HepG2 (cell line): ENCODE results near the gene NOP14. TPM values are rescaled to one million over a fixed set of nuclear protein-coding genes. Genes with fewer than 3 reads are reported as not detected.

Source experiments
- ATAC-seq: fragments of 200-7000 bp; cut with Tn5 transposase; 3 replicates; pipeline ENCODE4 v1.9.1; 2020; ENCODE audit warnings: mild to moderate bottlenecking, moderate library complexity
- BruUV-seq: library from RNA; stranded (reverse); fragments of 400-500 nt; replicated peaks from 2 replicates; lab custom pipeline; 2021; lab: Mats Ljungman, UMichigan
- CTCF ChIA-PET: fragments of 300-600 bp; formaldehyde crosslinking; extraction: SDS; loops from one replicate; lab custom pipeline; 2021; ENCODE audit warnings: low total read pairs, inconsistent platforms, low intra/inter-chr PET ratio; lab: Yijun Ruan, JAX
- POLR2A ChIA-PET: fragments of 350-600 bp; sonication (Branson Sonifier 250); formaldehyde crosslinking; loops from one replicate; lab custom pipeline; 2020; ENCODE audit warnings: antibody characterized with exemption, inconsistent platforms; lab: Yijun Ruan, JAX
- DNase-seq: peaks from one replicate; pipeline ENCODE4 v3.0.0-alpha.2; 2015; ENCODE audit warnings: low spot score
- FAIRE-seq: peaks from 3 replicates; lab custom pipeline; 2011; peaks lifted over from hg19 to GRCh38; lab: Jason Lieb, UNC
- H2AFZ ChIP-seq: one replicate; pipeline ENCODE4 v1.6.1; 2011; ENCODE audit warnings: low read length, inconsistent platforms
- H3K27ac ChIP-seq: fragments of 300-600 bp; 3 replicates; pipeline ENCODE4 v1.8.0; 2011; ENCODE audit warnings: mixed run types, mild to moderate bottlenecking, mixed read lengths, low read length, inconsistent platforms; ENCODE audit not compliant: insufficient read depth; ENCODE audit errors: extremely low read length
- H3K27me3 ChIP-seq, 2 experiments: fragments of 200-600 bp in 1 of 2; 2 replicates in 1 of 2; 3 replicates in 1 of 2; pipeline versions ENCODE4 v1.6.0 to v1.8.0; 2011; ENCODE audit warnings: low read length in 2 of 2, mild to moderate bottlenecking in 2 of 2, moderate library complexity in 2 of 2, inconsistent platforms in 1 of 2; ENCODE audit not compliant: insufficient read depth in 2 of 2, control insufficient read depth in 1 of 2
- H3K36me3 ChIP-seq, 2 experiments: fragments of 200-600 bp in 1 of 2; replicated peaks in 1 of 2; 2 replicates in 1 of 2; 3 replicates in 1 of 2; pipeline versions ENCODE4 v1.5.1 to v1.8.0; 2011; ENCODE audit warnings: low read length in 2 of 2, inconsistent platforms in 1 of 2; ENCODE audit not compliant: insufficient read depth in 2 of 2, control insufficient read depth in 1 of 2
- H3K4me1 ChIP-seq: 2 replicates; pipeline ENCODE4 v1.5.1; 2012; ENCODE audit warnings: low read length, inconsistent platforms; ENCODE audit not compliant: insufficient read depth
- H3K4me2 ChIP-seq: 2 replicates; pipeline ENCODE4 v1.6.0; 2011; ENCODE audit warnings: low read depth, low read length, inconsistent platforms
- H3K4me3 ChIP-seq, 3 experiments: fragments of 200-600 bp in 1 of 3; sonication (generic), shearing (Covaris generic) in 1 of 3; replicated peaks in 1 of 3; 2 replicates each; pipeline ENCODE4 v1.5.1; 2011 to 2016; ENCODE audit warnings: low read length in 3 of 3, inconsistent platforms in 2 of 3, low read depth in 2 of 3, mild to moderate bottlenecking in 2 of 3, control low read depth in 1 of 3, mixed read lengths in 1 of 3; ENCODE audit not compliant: insufficient read depth in 1 of 3
- H3K79me2 ChIP-seq: one replicate; pipeline ENCODE4 v1.6.1; 2011; ENCODE audit warnings: low read length, inconsistent platforms; ENCODE audit not compliant: insufficient read depth
- H3K9ac ChIP-seq: 2 replicates; pipeline ENCODE4 v1.6.0; 2011; ENCODE audit warnings: mild to moderate bottlenecking, low read depth, low read length, inconsistent platforms; ENCODE audit not compliant: insufficient read depth
- H3K9me3 ChIP-seq: 2 replicates; pipeline ENCODE4 v1.5.1; 2012; ENCODE audit warnings: mild to moderate bottlenecking, low read length
- H4K20me1 ChIP-seq: 2 replicates; pipeline ENCODE4 v1.6.0; 2011; ENCODE audit warnings: inconsistent platforms, mild to moderate bottlenecking, low read length, moderate library complexity; ENCODE audit not compliant: insufficient read depth
- AGO2 ChIP-seq: fragments of 200-400 bp; formaldehyde crosslinking; optimal IDR thresholded peaks from 2 replicates; pipeline ENCODE3; 2017; ENCODE audit warnings: mild to moderate bottlenecking, low read depth, low read length, moderate library complexity
- CHD4 ChIP-seq: fragments of 200-600 bp; sonication (generic); IDR thresholded peaks from 2 replicates; pipeline ENCODE4 v1.7.0; 2017; ENCODE audit warnings: mild to moderate bottlenecking, low read length, borderline replicate concordance
- HNRNPL ChIP-seq: fragments of 200-400 bp; formaldehyde crosslinking; IDR thresholded peaks from 2 replicates; pipeline ENCODE4 v1.6.1; 2017; ENCODE audit warnings: mild to moderate bottlenecking, low read depth, low read length
- HOXA3 ChIP-seq: sonication (generic); formaldehyde crosslinking; IDR thresholded peaks from 2 replicates; pipeline ENCODE4 v1.5.0; 2020; ENCODE audit warnings: missing genetic modification reagents
- PCBP1 ChIP-seq: fragments of 200-400 bp; formaldehyde crosslinking; IDR thresholded peaks from 2 replicates; pipeline ENCODE4 v1.6.1; 2017; ENCODE audit warnings: mild to moderate bottlenecking, low read depth, low read length, borderline replicate concordance
- PRPF4 ChIP-seq: fragments of 200-400 bp; formaldehyde crosslinking; IDR thresholded peaks from 2 replicates; pipeline ENCODE4 v1.6.1; 2016; ENCODE audit warnings: low read length, low read depth; ENCODE audit not compliant: poor library complexity, severe bottlenecking
- THAP9 ChIP-seq: sonication (generic); formaldehyde crosslinking; IDR thresholded peaks from 2 replicates; pipeline ENCODE4; 2020; ENCODE audit warnings: missing genetic modification reagents, mild to moderate bottlenecking, borderline replicate concordance
- ZBTB33 ChIP-seq: sonication (generic); formaldehyde crosslinking; IDR thresholded peaks from 2 replicates; pipeline ENCODE4 v1.4.0; 2020; ENCODE audit warnings: missing genetic modification reagents
- ZFP91 ChIP-seq: sonication (generic); formaldehyde crosslinking; IDR thresholded peaks from 2 replicates; pipeline ENCODE4 v1.9.0; 2022; ENCODE audit warnings: missing genetic modification reagents, mild to moderate bottlenecking, borderline replicate concordance
- ZMYM4 ChIP-seq: sonication (generic); formaldehyde crosslinking; IDR thresholded peaks from 2 replicates; pipeline ENCODE4 v1.8.1; 2023; ENCODE audit warnings: mild to moderate bottlenecking, missing genetic modification reagents
- WGBS: methylation state at CpG from one replicate; pipeline ENCODE4 v1.1.6; 2017; ENCODE audit warnings: low lambda C conversion rate; 5-methylcytosine and 5-hydroxymethylcytosine counted together
- in situ Hi-C: cut with HindIII; loops from 2 replicates; pipeline ENCODE4 v1.10.0; 2017; ENCODE audit warnings: low pct_unique_long_range_greater_than_20kb; ENCODE audit not compliant: extremely low pct_ligation_motif_present
- intact Hi-C: fragments of 100-400 bp; cut with micrococcal nuclease; formaldehyde crosslinking; loops from one replicate; pipeline ENCODE4 v1.10.0; 2022; ENCODE audit not compliant: unreplicated experiment
- polyA plus RNA-seq, 8 experiments: library from polyadenylated mRNA; depleted of rRNA in 3 of 8; stranded (reverse) in 7 of 8; unstranded in 1 of 8; fragments of >200 nt; fragmentation: Illumina TruSeq in 4 of 8; extraction: Trizol in 4 of 8; gene quantifications; 2 replicates each; pipeline versions ENCODE4 v1.2.1 to v1.2.3, GENCODE V29; 2011 to 2016; ENCODE audit warnings: low read depth in 4 of 8, missing spikeins in 1 of 8, mixed read lengths in 1 of 8; ENCODE audit not compliant: insufficient read depth in 1 of 8
- total RNA-seq, 5 experiments: library from RNA; depleted of rRNA; stranded (reverse); fragments of >200 nt; fragmentation: Illumina TruSeq; extraction: Trizol; gene quantifications; 2 replicates each; pipeline ENCODE4 v1.2.3, GENCODE V29; 2016; ENCODE audit warnings: low read depth in 1 of 5

The NOP14 gene
- total and polyA plus RNA-seq, 2 of the 13 experiments (the other 11 are each of a cell fraction or from before 2014, with no cell fraction given): 6.9 to 47.9 TPM

- peak; percentile 98 for TF ChIP-seq ZBTB33 (CRISPR knock-in tag)
- TF ChIP-seq PRPF4: peak; percentile 72
- TF ChIP-seq PCBP1: 0 out of 2 replicates have a peak, but pooled peaks have one; percentile 12
- peak; percentile 40 for TF ChIP-seq AGO2
- peak; percentile 95 for TF ChIP-seq CHD4
- TF ChIP-seq ZMYM4 (CRISPR knock-in tag): peak; percentile 6; the same call in 1 of the 2 replicates
Observed at GRCh38 chr4:2955186-2956044, 7.8 kb downstream of the NOP14 start (continued).

- Histone ChIP-seq H3K9ac (no peak overlapping the region), H3K27ac (peak overlapping the region; percentile 38), H3K27me3 (no peaks in the 10 kb centered on the region), H3K4me2 (no peak overlapping the region), H3K79me2 (peaks cover 16% of the 10 kb centered on the region), H2AFZ (no peak overlapping the region), H3K4me3 (no peak overlapping the region), H3K4me1 (peaks cover 33% of the 10 kb centered on the region; the same call in 1 of the 2 replicates), H3K36me3 (peaks cover 32 to 75% of the 10 kb centered on the region in 2 experiments), H3K9me3 (no peaks in the 10 kb centered on the region), H4K20me1 (peaks cover 11% of the 10 kb centered on the region)
- BruUV-seq: no TSS peak
- DNase-seq: no peak
- ChIA-PET POLR2A (interaction anchor here (1.4 to 2.0 kb wide), 2 partner anchors 9 to 19 kb away, joined by 5 to 15 read pairs; partner anchors contain the start of genes GRK4 and NOP14), CTCF (interaction anchor here (0.7 to 2.0 kb wide), 8 partner anchors 9 to 945 kb away, joined by 3 to 10 read pairs (median 4); partner anchors contain the start of genes GRK4 and NOP14)
- in situ Hi-C loops: no loop called here
- 96% methylated on average over 31 of the region's 33 CpGs for WGBS
- ATAC-seq: peak; percentile 81
- intact Hi-C loops: no loop called here
- no peak for FAIRE-seq
- 0 out of 2 replicates have a peak, but pooled peaks have one; percentile 71 for TF ChIP-seq PCBP1
- TF ChIP-seq HOXA3 (CRISPR knock-in tag): peak; percentile 62
- TF ChIP-seq THAP9: 0 out of 2 replicates have a peak, but pooled peaks have one; percentile 6
- peak; percentile 58; the same call in 1 of the 2 replicates for TF ChIP-seq HNRNPL
- peak; percentile 11; the same call in 1 of the 2 replicates for TF ChIP-seq ZFP91 (CRISPR knock-in tag)
Observed at GRCh38 chr4:2954358-2955185, 8.6 kb downstream of the NOP14 start.
